Astrocyte of the cerebellum (primary cell): ENCODE results near the gene LOXHD1.

Experiments
- DNase-seq: peaks from one replicate; pipeline ENCODE4 v3.0.0-alpha.2; 2011; ENCODE audit warnings: low read depth
- H3K4me3 ChIP-seq: 2 replicates; pipeline ENCODE4 v1.5.1; 2011; ENCODE audit warnings: mild to moderate bottlenecking, low read depth, low read length, moderate library complexity
- CTCF ChIP-seq: IDR thresholded peaks from 2 replicates; pipeline ENCODE4 v1.5.1; 2012; ENCODE audit warnings: low read length, low read depth, moderate library complexity, mild to moderate bottlenecking; ENCODE audit errors: missing control alignments
- in situ Hi-C: cut with HindIII; loops from 2 replicates; pipeline ENCODE4 v1.10.0; 2017; ENCODE audit warnings: low sequenced_read_pairs

LOXHD1 gene

GRCh38 chr18:46536215-46536874 is 120.7 kb downstream of the LOXHD1 start:
- in situ Hi-C loops: no loop called here
- no peak for DNase-seq
- no peak for TF ChIP-seq CTCF
- no peak overlapping the region for H3K4me3 ChIP-seq

- no peak for DNase-seq
- in situ Hi-C loops: no loop called here
- TF ChIP-seq CTCF: no peak
- H3K4me3 ChIP-seq: no peak overlapping the region
These were observed 125.5 kb downstream of the LOXHD1 start for GRCh38 chr18:46531482-46531881.

- H3K4me3 ChIP-seq: no peak overlapping the region
- in situ Hi-C loops: no loop called here
- no peak for TF ChIP-seq CTCF
- DNase-seq: no peak
These were observed 129.0 kb downstream of the LOXHD1 start for GRCh38 chr18:46528037-46528436.

GRCh38 chr18:46519870-46520269 is 137.2 kb downstream of the LOXHD1 start:
- no peak for TF ChIP-seq CTCF

GRCh38 chr18:46518438-46518837 is 138.6 kb downstream of the LOXHD1 start:
- no peak overlapping the region for H3K4me3 ChIP-seq
- DNase-seq: no peak
- no peak for TF ChIP-seq CTCF
- in situ Hi-C loops: loop anchor here (5.0 kb wide), 1 partner anchor 54 kb away; no protein-coding TSS in a partner anchor

More at GRCh38 chr18:46519870-46520269, 137.2 kb downstream of the LOXHD1 start:
- in situ Hi-C loops: loop anchor here (5.0 kb wide), 1 partner anchor 52 kb away; no protein-coding TSS in a partner anchor
- no peak overlapping the region for H3K4me3 ChIP-seq
- no peak for DNase-seq

GRCh38 chr18:46516555-46516954 is 140.5 kb downstream of the LOXHD1 start:
- no peak for DNase-seq
- no peak overlapping the region for H3K4me3 ChIP-seq
- TF ChIP-seq CTCF: no peak
- in situ Hi-C loops: loop anchor here (5.0 kb wide), 1 partner anchor 56 kb away; no protein-coding TSS in a partner anchor
